Fibroblast of skin of abdomen (primary cell): ENCODE results near the gene ZFAND2B.

Experiments
- DNase-seq: peaks from one replicate; pipeline ENCODE4 v3.0.0-alpha.2; 2013

Gene ZFAND2B

DNA sequence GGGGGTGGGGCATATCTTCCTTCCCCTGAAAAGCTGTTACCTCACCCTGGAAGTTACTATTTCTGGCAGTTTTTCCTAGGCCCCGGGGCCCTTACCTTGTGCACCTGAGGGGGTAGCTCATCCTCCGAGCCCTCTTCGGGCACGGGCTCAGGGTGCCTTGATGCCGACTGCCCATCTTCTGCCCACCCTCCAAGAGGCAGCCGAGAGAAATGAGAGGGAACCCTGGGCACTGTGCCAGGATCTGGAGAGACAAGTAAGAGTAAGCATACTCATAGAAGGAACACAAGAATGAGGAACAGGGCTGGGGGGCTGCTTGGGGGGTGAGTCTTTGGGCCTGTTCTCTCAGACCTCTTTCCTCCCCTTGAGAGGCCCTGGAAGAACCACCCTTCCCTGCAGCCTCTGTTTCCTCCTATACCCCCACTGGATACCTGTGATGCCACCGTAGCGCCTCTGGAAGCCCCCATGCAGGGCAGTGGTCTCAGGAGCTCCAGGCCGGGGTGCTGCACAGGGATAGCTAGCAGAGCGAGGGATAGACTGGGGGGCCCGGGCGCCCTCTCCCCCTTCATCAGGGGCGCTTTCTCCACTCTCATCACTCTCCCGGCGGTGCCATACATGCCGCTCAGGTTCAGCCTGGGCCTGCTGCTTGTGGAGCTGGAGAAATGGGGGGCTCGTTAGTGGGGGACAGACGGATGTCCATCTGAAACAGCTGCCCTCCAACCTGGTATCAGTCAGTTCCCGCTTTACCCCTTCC, 14.2 kb downstream of the ZFAND2B start:
- DNase-seq, result no peak

GRCh38 chr2:219221957-219222518, 15.5 kb downstream of the ZFAND2B start:
- no peak for DNase-seq

DNA sequence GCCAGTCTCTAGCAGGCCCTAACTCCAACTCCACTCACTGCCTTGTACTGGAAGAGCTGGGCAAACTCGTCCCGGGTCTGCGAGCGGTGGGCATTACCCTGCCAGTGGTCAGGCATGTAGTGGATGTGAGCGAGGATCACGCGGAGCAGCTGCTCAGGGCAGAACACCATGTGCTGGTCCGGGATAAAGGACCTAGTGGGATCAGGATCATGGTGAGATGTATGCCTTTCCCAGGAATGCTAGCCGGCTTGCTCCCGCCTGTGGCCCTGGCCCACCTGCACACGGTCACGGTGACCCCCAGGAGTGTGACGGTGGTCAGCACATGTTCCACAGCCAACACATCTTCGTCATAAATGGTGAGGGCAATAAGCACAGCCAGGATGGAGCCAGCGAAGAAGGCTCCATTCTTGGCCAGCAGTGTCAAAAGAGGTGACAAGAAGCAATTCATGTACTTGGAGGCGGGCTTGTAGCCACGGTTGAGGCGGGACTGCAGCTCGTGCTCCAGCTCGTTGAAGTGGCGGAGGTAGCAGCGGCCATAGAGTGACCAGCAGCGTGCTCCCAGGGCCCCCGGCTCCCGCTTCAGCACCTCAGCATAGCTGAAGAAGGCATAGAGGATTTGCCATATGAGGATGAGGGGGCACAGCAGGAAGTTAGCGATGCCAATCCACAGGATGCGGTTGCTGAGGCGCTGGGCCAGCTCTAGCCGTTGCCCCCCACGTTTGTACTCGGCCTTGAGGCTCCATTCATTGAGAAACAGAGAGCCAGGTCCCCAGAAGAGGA, 17.4 kb downstream of the ZFAND2B start:
- no peak for DNase-seq

GRCh38 chr2:219225350-219225749, 18.8 kb downstream of the ZFAND2B start:
- DNase-seq, result no peak

DNA sequence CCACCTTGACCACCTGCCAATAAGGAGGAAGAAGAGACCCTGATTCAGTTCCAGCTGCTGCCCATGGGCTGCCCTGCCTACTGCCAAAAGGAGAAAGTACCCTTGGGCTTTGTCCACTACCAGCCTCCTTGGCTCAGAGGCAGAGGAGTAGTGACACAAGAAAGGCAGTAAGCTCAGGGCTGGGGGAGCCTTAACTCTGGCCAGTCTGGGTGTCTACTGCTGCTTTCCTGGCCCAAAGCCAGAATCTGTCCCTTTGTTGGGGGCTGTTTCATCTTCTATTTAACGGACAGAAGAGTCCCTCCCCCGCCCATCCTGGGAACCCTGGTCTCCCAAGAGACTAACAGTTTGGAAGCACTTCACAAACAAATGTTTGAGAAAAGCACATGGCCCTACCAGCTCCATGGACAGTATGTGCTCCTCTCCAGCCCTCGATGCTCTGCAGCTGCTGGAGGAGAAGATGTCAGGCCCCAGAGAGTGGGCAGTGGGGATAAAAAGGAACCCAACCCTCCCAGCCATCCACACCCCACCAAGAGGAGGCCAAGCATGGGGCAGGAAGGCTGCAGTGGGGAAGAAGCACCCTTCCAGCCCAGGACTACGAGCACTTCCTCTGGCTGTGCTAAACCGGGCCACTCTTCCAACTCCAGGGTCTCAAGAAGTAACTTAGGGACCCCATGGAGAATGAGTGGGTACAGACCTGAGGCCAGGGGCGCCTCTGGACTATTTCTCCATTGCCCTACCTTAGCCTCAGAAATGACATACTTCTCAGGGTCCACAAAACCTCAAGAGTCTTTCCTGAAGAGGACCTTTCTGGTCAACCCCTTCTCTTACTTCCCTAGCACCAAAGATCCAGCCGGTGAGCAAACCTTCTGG, 21.7 kb downstream of the ZFAND2B start:
- no peak for DNase-seq

GRCh38 chr2:219228911-219229304, 22.3 kb downstream of the ZFAND2B start:
- DNase-seq, result no peak

DNA sequence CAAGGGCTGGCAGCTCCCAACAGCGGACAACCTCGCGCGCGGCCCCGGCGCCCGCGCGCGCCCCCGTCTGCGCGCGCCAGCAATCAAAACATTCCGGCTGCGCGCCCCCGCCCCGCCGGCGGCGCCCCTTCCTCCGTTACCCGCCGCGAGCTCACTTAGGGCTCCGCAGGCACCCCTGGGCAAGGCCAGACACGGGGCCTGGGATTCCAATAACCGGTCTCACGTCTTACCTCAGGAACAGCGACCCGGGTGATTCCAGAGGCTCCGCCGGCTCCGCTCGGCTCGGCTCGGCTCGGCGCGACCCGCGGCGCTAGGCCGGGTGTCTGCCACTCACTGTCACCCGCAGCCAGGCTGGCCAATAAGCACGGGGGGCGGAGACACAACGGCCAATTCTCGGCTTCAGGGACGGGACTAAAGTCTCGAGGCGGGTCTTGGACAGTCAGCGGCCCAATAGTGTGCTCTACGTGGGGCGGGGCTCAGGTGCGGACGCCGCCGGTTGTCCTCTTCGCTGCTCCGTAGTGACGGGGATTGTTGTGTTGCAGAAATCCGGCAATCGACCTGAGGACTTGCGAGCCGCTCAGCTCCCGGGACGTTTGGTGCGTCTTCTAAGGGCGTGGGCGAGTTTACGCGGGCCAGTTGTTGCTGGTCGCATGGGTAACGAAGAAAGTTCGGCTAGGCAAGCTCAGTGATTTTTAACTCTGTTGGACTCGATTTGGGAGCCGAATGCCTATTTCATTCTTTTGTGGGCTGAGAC, 22.9 kb downstream of the ZFAND2B start, which contains the start of the genes ANKZF1 and ATG9A:
ANKZF1 (plus strand) TSS at position 502 of the 754 bp plus-strand sequence. CDS start 452 bp downstream, outside the sequence.
ATG9A (minus strand) TSS at position 332 of the 754 bp plus-strand sequence. CDS start 1,612 bp downstream, outside the sequence.
- peak; percentile 99 for DNase-seq

- DNase-seq, result peak; percentile 41
These were observed 23.5 kb downstream of the ZFAND2B start for GRCh38 chr2:219230059-219230540.

DNA sequence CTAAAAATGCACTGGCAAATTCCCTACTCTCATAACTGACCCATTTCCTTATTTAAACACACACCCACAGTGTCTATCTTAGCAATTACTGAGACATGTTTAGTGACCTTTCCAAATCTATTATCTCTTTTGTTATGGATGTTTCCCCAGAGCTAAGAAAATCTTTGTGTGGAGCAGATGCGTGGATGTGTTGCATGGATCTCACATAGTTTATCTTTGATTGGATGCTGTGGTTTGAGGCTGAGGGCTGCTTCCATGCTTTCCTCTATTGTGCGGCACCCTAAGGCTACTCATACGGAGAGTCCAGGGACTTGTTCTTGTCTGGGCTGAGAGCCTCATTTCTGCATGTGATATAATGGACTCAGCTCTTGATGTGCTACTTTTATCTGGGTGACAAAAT, 27.7 kb downstream of the ZFAND2B start:
- DNase-seq, result no peak

DNA sequence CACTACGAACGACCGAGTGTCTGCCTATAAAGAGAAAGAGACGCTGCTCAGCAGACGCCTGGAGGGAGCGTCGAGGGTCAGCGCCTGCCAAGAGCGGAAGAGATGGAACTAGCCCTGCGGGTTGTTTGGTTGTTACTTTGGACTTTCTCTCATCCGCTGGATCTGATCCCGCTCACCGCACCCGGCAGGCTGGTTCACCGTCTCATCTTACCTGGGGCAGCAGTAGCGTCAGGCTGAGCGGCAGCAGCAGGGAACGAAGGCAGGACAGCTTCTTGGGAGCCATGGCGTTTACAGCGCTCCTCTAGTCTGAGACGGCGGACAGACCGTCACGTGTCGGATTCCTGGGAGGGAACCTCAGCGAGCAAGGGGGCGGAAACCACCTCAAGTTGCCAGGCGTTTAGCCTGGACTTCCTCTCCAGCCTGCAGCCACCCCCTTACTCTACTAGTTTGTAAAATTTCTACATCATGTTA, 36.7 kb downstream of the ZFAND2B start:
- no peak for DNase-seq

DNA sequence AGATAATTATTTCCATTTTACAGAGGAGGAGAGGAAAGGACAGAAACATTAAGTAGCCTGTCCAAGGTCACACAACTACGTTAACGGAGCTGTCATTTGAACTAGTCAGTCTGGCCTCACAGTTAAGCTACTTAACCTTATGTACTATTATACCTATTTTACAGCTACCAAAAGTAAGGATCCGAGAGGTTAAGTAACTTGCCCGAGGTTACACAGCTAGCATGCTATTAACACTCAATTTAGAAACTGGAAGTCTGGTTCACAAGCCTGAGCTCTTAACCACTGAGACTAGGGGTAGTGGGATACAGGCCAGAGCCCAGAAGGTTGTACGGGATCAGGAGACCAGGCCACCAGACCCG, 38.2 kb downstream of the ZFAND2B start:
- no peak for DNase-seq

DNA sequence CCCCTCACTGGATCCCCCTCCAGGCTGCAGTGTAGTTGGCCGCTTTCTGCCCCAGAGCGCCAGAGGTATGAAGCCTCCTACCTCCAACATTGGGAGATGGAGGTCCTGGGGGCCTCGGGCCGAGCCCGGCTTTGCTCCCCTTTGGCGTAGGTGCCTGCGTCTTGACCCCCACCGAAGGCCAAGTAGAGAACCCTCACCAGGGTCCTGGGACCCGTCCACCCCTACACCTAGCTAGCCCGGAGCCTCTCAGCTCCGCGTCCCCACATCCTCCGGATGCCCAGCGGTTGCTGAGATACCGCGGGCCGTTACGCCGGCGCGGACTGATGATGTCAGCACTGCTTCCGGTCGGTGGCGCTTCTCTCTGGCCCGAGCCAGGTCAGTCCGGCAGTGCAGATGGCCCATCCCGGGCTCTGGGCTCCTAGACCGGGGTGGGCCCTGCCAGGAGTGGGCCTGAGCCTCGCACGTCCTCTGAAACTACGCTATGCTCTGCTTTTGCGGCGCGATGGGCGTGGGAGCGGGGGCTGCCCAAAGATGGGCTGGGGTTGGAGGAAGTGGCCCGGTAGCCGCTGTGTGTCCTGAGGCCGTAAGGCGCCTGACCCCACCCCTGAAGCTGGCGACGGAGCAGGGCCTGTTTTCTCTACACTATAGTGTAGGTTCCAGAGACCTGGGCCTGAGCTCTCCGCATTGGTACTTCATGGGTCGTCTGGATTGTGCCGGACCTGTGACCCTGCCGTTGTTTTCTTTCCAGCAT, 38.7 kb downstream of the ZFAND2B start, which contains the start of the genes GLB1L and STK16:
GLB1L (minus strand) TSS at position 297 of the 751 bp plus-strand sequence. CDS start 1,871 bp downstream, outside the sequence.
STK16 (plus strand) TSS at position 332 of the 751 bp plus-strand sequence. CDS start 521 bp downstream, outside the sequence.
- DNase-seq, result peak; percentile 91

GRCh38 chr2:219245899-219246230, 39.3 kb downstream of the ZFAND2B start:
- no peak for DNase-seq

DNA sequence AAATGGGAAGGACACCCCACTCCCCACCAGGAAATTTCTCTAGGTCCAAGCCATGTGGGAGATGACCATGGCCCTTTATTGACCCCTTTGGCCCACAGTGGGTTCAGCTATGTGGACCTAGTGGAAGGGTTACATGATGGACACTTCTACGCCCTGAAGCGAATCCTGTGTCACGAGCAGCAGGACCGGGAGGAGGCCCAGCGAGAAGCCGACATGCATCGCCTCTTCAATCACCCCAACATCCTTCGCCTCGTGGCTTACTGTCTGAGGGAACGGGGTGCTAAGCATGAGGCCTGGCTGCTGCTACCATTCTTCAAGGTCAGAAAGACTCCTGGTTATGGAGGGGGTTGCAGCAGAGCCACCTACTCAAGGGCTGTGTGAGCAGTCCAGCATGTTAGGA, 40.0 kb downstream of the ZFAND2B start:
- DNase-seq, result no peak

DNA sequence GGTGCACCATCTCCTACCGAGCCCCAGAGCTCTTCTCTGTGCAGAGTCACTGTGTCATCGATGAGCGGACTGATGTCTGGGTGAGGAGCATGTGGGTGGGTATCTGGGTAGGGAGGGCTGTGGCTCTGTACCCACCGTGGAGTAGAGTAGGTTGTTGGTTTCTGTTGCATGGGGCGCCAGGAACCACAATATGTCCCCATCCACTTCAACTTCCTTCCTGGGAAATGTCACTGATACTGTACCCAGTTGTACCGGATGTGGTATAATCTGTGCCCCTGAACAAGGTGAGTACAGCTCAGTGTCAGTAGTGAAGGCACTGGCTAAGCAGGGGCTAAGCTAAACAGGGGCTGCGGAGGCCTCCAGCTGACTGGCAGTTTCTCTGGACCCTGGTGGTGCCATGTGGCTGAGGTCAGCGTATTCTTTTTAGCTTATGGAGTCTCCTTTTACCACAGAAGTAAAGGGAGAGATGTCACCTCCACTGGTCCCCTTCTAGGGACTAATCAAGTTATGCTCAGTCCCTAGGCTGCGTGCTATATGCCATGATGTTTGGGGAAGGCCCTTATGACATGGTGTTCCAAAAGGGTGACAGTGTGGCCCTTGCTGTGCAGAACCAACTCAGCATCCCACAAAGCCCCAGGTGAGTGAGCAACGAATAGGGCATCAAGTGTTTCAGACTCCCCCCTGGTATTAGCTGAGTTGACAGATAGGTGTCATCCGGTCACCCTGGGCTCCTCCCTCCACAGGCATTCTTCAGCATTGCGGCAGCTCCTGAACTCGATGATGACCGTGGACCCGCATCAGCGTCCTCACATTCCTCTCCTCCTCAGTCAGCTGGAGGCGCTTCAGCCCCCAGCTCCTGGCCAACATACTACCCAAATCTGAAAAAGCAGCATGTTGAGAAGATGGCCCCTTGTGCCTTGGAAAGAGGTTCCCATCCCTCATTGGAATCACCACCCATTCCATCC, 41.4 kb downstream of the ZFAND2B start:
- no peak for DNase-seq

GRCh38 chr2:219248845-219249202, 42.2 kb downstream of the ZFAND2B start:
- DNase-seq, result no peak

DNA sequence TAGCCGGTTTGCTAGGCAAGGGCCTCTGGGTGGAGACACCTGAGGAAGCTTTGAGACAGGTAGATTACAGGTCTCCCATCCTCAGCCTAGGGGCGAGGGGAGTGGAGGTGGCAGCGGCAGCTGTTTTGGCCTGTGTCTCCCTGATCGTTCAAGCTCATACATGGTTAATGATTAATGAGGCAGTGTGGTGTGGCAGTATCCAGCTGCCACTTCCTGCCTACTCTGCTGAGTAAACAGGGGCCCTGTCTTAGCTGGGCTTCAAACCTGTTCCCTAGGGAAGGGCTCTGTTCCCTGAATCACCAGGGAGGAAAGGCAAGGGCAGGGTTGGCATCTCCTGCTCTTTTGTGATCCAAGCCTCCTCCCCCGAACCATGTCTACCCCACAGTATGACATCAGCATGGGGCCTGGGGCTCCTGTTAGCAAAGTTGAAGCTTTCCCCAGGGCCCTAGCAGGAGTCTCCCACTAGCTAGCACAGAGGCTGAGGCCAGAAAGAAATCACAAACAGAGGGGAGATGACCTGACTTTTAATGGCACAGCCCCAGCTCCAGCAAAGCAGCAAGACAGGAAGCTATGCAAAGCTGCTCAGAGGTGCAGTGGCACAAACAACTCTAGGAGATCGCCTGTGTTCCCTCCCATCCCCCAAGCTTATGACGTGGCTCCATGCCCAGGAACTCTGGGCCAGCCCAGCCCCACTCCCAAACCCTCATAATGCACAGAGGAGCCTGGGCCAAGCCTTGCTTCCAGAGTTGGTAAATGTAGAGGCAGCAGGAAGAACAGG, 42.8 kb downstream of the ZFAND2B start:
- DNase-seq, result peak; percentile 67

DNA sequence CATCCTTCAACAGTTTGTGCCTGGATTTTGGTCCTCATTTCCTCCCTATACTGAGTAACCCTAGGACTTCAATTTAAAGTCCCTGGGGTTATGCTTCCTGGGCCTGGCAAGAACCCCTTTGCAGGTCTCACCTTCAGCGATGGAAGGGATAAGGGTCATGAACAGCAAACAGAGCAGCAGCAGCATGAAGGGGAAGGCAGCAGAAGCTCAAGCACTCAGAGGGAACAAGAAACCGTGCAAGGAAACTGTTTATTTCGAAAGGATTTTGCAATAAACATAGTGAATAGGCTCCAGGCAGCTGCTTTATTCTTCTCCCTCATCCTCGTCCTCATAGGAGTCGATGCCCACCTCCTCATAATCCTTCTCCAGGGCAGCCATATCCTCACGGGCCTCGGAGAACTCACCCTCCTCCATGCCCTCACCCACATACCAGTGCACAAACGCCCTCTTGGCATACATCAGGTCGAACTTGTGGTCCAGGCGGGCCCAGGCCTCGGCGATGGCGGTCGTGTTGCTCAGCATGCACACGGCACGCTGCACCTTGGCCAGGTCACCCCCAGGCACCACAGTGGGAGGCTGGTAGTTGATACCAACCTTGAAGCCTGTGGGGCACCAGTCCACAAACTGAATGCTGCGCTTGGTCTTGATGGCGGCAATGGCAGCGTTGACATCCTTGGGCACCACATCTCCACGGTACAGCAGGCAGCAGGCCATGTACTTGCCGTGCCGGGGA, 43.6 kb downstream of the ZFAND2B start:
- DNase-seq, result no peak
